D721Med (cell line): ENCODE results near the gene CD200.

Experiments
- DNase-seq: peaks from one replicate; pipeline ENCODE4 v3.0.0; 2011; ENCODE audit warnings: low spot score; ENCODE audit not compliant: insufficient read length
- FAIRE-seq: peaks from 2 replicates; lab custom pipeline; 2011; peaks lifted over from hg19 to GRCh38; lab: Jason Lieb, UNC
- CTCF ChIP-seq: IDR thresholded peaks from 2 replicates; pipeline ENCODE4 v1.5.1; 2012; ENCODE audit warnings: mild to moderate bottlenecking, control low read depth; ENCODE audit not compliant: insufficient read depth; ENCODE audit errors: missing control alignments

CD200 gene

DNA sequence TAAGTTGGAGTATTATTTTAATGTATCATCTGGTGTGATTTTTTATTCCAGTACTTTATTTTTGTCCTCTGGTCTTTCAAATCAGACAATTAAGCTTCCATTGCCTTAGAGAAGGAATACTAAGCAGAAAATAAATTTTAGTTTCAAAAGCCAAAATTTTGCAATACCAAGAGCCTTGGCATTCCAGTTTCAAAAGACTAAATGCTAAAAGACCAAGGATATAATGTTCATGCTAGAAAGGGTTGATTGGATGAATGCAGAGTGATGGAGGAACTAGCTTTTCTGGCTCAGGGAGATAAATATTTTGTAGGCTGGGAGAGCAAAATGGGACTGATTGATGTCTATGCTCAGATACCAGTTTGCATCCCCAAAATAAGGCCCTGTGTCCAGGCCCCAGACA is 6.2 kb downstream of the CD200 start:
- FAIRE-seq (no peak), DNase-seq (no peak)
- no peak for TF ChIP-seq CTCF

DNA sequence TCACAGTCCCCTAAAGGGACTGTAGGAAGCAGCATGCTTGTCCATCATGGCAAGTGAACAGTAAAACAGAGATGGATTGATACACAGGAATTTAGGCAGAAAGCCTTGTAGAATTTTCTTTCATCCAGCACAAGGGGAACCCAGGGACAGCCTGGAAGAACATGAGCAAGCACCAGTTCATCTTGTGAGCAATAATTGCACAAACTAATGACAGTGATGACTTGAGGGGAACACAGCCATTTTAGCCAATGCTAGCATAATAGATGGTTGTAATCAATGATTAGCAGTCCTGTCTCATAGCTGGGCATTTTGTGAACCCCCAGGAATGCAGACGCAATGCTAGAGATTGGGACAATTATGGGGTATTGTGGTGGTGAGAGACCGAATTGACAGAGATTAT is 6.7 kb downstream of the CD200 start:
- DNase-seq, result no peak
- FAIRE-seq, result no peak
- no peak for TF ChIP-seq CTCF

DNA sequence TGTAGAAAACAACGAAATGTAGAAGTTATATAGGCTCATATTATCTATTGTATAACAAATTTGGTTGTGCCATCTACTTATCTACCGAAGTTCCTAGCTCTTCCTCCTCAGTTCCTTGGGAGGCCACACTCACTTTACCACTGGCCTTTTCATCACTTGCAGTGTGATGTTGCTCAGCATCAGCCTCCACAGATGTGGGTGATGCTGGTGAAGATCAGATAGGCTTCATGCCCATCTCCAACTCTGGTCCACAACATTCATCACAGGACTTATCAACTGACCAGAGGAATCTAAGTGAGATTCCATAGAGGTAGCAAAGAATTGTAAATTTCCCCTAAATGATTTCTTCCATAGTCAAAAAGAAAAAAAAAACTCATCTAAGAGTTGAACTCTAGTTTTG is 8.4 kb downstream of the CD200 start:
- no peak for FAIRE-seq
- TF ChIP-seq CTCF, result no peak
- no peak for DNase-seq

GRCh38 chr3:112345681-112346080 is 12.7 kb downstream of the CD200 start:
- DNase-seq (no peak), FAIRE-seq (no peak)
- no peak for TF ChIP-seq CTCF

DNA sequence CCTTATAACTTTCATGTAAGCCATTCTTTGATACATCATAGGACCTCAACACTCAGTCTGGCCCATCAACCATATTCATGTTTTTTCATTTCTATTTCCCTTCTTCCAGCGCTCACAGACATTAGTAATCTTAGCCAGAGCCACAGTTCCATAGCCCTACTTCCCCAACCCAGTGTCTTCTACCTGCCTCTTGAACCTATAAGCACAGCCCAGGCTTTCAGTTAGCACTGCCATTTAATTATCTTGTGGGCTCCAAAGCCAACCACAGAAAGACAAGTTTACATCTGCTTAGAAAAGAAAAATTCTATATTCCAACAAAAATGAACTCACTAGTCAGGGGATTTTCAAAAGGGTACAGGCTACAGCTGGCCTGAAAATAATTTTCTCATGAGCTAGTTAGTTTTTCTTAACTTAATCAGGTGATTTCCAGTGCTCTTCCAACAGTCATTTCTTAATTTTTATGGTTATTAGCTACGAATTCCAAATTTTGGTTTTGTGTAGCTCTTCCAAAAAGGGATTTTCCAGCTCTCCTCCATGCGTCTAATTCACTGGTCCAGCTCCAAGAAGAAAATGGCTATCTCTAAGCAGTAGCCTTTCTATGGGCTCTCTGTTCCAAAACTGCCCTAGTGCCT is 13.7 kb downstream of the CD200 start:
- FAIRE-seq, result no peak
- no peak for DNase-seq
- TF ChIP-seq CTCF, result no peak

- FAIRE-seq, result no peak
- DNase-seq, result no peak
- TF ChIP-seq CTCF, result no peak
Observed at GRCh38 chr3:112348943-112349342, 16.0 kb downstream of the CD200 start.

GRCh38 chr3:112349557-112349956 is 16.6 kb downstream of the CD200 start:
- FAIRE-seq (no peak), DNase-seq (no peak)
- no peak for TF ChIP-seq CTCF
